ENCODE data around the gene C6orf120. TPM values are rescaled to one million over a fixed set of nuclear protein-coding genes. Genes with fewer than 3 reads are reported as not detected.

The C6orf120 gene
- total and polyA plus RNA-seq, 9 of the 15 experiments (the other 6 are each of a cell fraction or from before 2014, with no cell fraction given), result 7.7 to 44.9 (median 34.8) TPM

DNA sequence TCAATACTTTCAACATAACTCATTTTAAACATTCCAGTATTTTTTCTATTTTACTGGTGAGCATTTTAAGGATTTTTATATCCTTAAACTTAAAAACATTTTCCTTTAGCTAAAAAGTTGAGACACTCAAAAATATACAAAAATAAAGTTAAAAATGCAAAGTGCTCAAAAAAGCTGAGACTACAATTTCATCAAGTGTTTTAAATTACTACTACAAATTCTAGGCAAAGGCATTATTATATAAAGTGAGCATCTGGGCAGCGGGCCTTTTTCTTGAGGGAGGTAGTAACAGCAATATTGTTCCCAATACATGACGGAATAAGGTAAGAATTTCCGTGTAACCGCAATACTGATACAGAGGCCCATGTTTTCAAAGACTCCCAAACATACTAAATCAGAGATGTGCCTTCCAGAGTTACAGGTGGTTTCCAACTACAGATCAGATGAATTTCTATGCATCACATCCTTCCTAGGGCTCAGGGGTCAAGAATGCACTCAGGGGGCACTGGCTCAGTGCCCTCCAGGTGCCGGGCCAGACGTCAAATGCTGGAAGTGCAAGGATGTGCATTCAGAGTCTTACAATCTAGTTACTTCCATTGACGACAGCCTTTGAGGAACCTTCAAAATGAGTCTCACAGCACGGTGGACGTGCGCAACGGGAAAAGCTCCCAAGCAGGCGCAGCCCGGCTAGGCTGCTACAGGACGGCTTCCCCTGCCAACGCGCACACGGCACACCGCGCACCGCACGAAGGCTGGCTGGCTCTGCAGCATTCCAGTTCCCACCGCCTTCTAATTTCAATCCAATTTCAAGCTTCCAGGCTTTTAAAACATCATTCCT lies 20.7 kb downstream of the C6orf120 start (continued):
- TF ChIP-seq, protein P1, sequence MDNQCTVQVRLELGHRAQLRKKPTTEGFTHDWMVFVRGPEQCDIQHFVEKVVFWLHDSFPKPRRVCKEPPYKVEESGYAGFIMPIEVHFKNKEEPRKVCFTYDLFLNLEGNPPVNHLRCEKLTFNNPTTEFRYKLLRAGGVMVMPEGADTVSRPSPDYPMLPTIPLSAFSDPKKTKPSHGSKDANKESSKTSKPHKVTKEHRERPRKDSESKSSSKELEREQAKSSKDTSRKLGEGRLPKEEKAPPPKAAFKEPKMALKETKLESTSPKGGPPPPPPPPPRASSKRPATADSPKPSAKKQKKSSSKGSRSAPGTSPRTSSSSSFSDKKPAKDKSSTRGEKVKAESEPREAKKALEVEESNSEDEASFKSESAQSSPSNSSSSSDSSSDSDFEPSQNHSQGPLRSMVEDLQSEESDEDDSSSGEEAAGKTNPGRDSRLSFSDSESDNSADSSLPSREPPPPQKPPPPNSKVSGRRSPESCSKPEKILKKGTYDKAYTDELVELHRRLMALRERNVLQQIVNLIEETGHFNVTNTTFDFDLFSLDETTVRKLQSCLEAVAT (IDR thresholded peaks at IDR 0.05), result peak in 1 of 2 experiments; percentile 69; a peak in 2 of 4 replicates
- TF ChIP-seq RFX1 (IDR thresholded peaks at IDR 0.05) (no peak), FOXM1 (IDR thresholded peaks at IDR 0.05; ENCODE audit: low read depth) (no peak), FOXM1 (CRISPR knock-in tag; IDR thresholded peaks at IDR 0.05; ENCODE audit: low read depth) (no peak), AFF1 (IDR thresholded peaks at IDR 0.05; ENCODE audit: low read depth in 1 of 2, partially characterized antibody in 2 of 2) (no peak), ZNF518B (CRISPR knock-in tag; IDR thresholded peaks at IDR 0.05) (no peak), PHF20 (IDR thresholded peaks at IDR 0.05; ENCODE audit: partially characterized antibody) (no peak), JUN (IDR thresholded peaks at IDR 0.05; ENCODE audit: borderline replicate concordance, low read depth, low read length) (0 out of 2 replicates have a peak, but pooled peaks have one; percentile 7), JUN (CRISPR knock-in tag; IDR thresholded peaks at IDR 0.05; ENCODE audit: borderline replicate concordance) (no peak), YY1 (IDR thresholded peaks at IDR 0.05; ENCODE audit: borderline replicate concordance in 1 of 3, control insufficient read depth in 1 of 3, extremely low read depth in 1 of 3, insufficient read depth in 3 of 3, insufficient read length in 1 of 3, insufficient replicate concordance in 2 of 3, low read depth in 1 of 3, low read length in 2 of 3) (peak in 1 of 3 experiments; percentile 13), FOSL1 (tag; conservative IDR thresholded peaks at IDR 0.05) (peak; percentile 66), TAF1 (IDR thresholded peaks at IDR 0.05; ENCODE audit: control insufficient read depth, extremely low read depth, insufficient read depth, low read length, severe bottlenecking) (peak; percentile 17), JUND (IDR thresholded peaks at IDR 0.05; ENCODE audit: borderline replicate concordance, low read depth, low read length) (peak; percentile 88), JUND (tag; IDR thresholded peaks at IDR 0.05; ENCODE audit: borderline replicate concordance, low read depth, low read length) (peak; percentile 86; the same call in 2 of the 3 replicates), HDAC6 (IDR thresholded peaks at IDR 0.05; ENCODE audit: low read depth, low read length) (0 out of 2 replicates have a peak, but pooled peaks have one; percentile 66)

Data from K562 (cell line).